HepG2 (cell line): ENCODE measurements around the gene SAMD4A.

Experiments
- ESRRA ChIP-seq: sonication (generic); formaldehyde crosslinking; IDR thresholded peaks from 2 replicates; pipeline ENCODE4 v1.5.1; 2020; ENCODE audit warnings: mild to moderate bottlenecking, low read depth, missing genetic modification reagents
- HDAC6 ChIP-seq: fragments of 200-600 bp; sonication (generic); IDR thresholded peaks from 2 replicates; pipeline ENCODE4 v1.7.0; 2017; ENCODE audit warnings: mild to moderate bottlenecking, antibody characterized with exemption, low read length, low read depth
- KDM5A ChIP-seq: fragments of 200-600 bp; sonication (generic); IDR thresholded peaks from 2 replicates; pipeline ENCODE4 v1.7.0; 2018; ENCODE audit warnings: antibody characterized with exemption, mild to moderate bottlenecking, low read length, borderline replicate concordance
- POLR2AphosphoS5 ChIP-seq: IDR thresholded peaks from 2 replicates; pipeline ENCODE4 v1.6.1; 2012; ENCODE audit warnings: low read depth, low read length
- RAD21 ChIP-seq: fragments of 450-650 bp; formaldehyde crosslinking; IDR thresholded peaks from 2 replicates; pipeline ENCODE4 v1.5.0; 2020; ENCODE audit warnings: mild to moderate bottlenecking
- RBAK ChIP-seq: sonication (generic); formaldehyde crosslinking; IDR thresholded peaks from 2 replicates; pipeline ENCODE4 v1.5.1; 2020; ENCODE audit warnings: mild to moderate bottlenecking, missing genetic modification reagents
- SALL2 ChIP-seq: sonication (generic); formaldehyde crosslinking; IDR thresholded peaks from 2 replicates; pipeline ENCODE4 v1.8.1; 2023; ENCODE audit warnings: mild to moderate bottlenecking, missing genetic modification reagents, inconsistent platforms
- SOX13 ChIP-seq, 3 experiments: fragments of 450-650 bp in 1 of 3; sonication (generic) in 1 of 3; formaldehyde crosslinking in 1 of 3; IDR thresholded peaks in 2 of 3; conservative IDR thresholded peaks in 1 of 3; 2 replicates each; pipeline versions ENCODE4 v1.5.0 to v1.6.1; 2016 to 2020; ENCODE audit warnings: antibody characterized with exemption in 1 of 3, mild to moderate bottlenecking in 1 of 3, missing compliant biosample characterization in 1 of 3, missing genetic modification reagents in 1 of 3, moderate library complexity in 1 of 3
- TAF1 ChIP-seq: sonication (generic); formaldehyde crosslinking; IDR thresholded peaks from 2 replicates; pipeline ENCODE4 v1.4.0; 2020; ENCODE audit warnings: missing genetic modification reagents
- ZFP37 ChIP-seq: sonication (generic); formaldehyde crosslinking; IDR thresholded peaks from 2 replicates; pipeline ENCODE4 v1.4.0; 2020; ENCODE audit warnings: missing genetic modification reagents, borderline replicate concordance
- TF ChIP-seq, protein P1 (sequence below): sonication (generic); formaldehyde crosslinking; IDR thresholded peaks from 2 replicates; pipeline ENCODE4 v1.4.0; 2020; ENCODE audit warnings: missing genetic modification reagents, borderline replicate concordance
- TF ChIP-seq, protein P2 (sequence below): sonication (generic); formaldehyde crosslinking; IDR thresholded peaks from 2 replicates; pipeline ENCODE4 v1.8.0; 2022; ENCODE audit warnings: missing genetic modification reagents, mild to moderate bottlenecking, moderate library complexity, borderline replicate concordance
- TF ChIP-seq, protein P3 (sequence below): sonication (generic); formaldehyde crosslinking; IDR thresholded peaks from 2 replicates; pipeline ENCODE4 v1.4.0; 2020; ENCODE audit warnings: missing genetic modification reagents, borderline replicate concordance

DNA sequence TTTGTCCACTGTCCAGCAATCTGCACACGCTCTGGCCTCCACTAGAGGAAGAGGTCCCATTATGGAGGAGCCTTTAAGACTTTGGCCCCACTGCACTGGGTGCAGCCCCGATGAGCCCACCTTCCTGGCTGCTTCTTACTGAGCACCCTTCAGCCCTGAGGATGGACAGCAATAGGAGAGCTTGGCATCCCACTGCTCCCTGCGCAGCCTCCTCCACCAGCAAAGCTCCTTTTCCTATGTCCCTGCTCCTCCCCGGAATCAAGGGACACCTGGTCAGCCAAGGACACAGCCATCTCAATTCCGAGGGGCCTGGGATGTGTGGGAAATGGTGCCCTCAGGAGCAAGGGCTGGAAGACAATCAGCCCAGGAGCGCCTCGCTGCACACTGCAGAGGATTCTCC, 241.0 kb downstream of the SAMD4A start:
- no peak for TF ChIP-seq RAD21
- TF ChIP-seq HDAC6: no peak
- no peak for TF ChIP-seq ESRRA
- TF ChIP-seq SALL2: no peak
- no peak for TF ChIP-seq TAF1 (CRISPR knock-in tag)
- no peak for TF ChIP-seq SOX13 (IDR thresholded peaks at IDR 0.05)
- no peak for TF ChIP-seq SOX13 (CRISPR knock-in tag; conservative IDR thresholded peaks at IDR 0.05 in 1 of 2, IDR thresholded peaks at IDR 0.05 in 1 of 2)
- TF ChIP-seq, protein P1, sequence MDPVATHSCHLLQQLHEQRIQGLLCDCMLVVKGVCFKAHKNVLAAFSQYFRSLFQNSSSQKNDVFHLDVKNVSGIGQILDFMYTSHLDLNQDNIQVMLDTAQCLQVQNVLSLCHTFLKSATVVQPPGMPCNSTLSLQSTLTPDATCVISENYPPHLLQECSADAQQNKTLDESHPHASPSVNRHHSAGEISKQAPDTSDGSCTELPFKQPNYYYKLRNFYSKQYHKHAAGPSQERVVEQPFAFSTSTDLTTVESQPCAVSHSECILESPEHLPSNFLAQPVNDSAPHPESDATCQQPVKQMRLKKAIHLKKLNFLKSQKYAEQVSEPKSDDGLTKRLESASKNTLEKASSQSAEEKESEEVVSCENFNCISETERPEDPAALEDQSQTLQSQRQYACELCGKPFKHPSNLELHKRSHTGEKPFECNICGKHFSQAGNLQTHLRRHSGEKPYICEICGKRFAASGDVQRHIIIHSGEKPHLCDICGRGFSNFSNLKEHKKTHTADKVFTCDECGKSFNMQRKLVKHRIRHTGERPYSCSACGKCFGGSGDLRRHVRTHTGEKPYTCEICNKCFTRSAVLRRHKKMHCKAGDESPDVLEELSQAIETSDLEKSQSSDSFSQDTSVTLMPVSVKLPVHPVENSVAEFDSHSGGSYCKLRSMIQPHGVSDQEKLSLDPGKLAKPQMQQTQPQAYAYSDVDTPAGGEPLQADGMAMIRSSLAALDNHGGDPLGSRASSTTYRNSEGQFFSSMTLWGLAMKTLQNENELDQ (CRISPR knock-in tag): no peak
- no peak for TF ChIP-seq POLR2AphosphoS5
- TF ChIP-seq RBAK (CRISPR knock-in tag): no peak
- TF ChIP-seq, protein P2, sequence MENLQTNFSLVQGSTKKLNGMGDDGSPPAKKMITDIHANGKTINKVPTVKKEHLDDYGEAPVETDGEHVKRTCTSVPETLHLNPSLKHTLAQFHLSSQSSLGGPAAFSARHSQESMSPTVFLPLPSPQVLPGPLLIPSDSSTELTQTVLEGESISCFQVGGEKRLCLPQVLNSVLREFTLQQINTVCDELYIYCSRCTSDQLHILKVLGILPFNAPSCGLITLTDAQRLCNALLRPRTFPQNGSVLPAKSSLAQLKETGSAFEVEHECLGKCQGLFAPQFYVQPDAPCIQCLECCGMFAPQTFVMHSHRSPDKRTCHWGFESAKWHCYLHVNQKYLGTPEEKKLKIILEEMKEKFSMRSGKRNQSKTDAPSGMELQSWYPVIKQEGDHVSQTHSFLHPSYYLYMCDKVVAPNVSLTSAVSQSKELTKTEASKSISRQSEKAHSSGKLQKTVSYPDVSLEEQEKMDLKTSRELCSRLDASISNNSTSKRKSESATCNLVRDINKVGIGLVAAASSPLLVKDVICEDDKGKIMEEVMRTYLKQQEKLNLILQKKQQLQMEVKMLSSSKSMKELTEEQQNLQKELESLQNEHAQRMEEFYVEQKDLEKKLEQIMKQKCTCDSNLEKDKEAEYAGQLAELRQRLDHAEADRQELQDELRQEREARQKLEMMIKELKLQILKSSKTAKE (CRISPR knock-in tag): no peak
- no peak for TF ChIP-seq KDM5A
- TF ChIP-seq ZFP37 (CRISPR knock-in tag): no peak
- TF ChIP-seq, protein P3, sequence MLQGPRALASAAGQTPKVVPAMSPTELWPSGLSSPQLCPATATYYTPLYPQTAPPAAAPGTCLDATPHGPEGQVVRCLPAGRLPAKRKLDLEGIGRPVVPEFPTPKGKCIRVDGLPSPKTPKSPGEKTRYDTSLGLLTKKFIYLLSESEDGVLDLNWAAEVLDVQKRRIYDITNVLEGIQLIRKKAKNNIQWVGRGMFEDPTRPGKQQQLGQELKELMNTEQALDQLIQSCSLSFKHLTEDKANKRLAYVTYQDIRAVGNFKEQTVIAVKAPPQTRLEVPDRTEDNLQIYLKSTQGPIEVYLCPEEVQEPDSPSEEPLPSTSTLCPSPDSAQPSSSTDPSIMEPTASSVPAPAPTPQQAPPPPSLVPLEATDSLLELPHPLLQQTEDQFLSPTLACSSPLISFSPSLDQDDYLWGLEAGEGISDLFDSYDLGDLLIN (CRISPR knock-in tag): no peak
